Measurements from ENCODE around the gene MOCS1.

MOCS1 gene

DNA sequence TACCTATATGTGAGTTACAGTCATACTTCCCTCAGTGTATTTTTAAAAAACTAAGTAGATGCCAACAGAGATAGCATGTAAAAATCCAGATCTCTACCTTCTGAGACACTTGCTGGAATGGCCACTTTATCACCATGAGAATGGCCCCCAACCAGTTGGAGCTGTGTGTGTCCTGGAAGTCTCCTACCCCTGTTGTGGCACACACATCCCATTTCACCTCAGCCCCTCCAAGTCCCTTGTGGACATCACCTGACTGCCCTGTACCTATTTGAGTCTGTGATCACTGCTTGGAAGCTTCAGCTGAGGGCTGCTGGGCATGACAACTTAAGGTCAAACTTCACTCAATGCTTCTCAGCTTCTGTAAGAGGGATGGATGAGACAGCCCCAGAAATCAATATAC lies 24.1 kb downstream of the MOCS1 start:
- no peaks in the 10 kb centered on the region for H3K4me1 ChIP-seq (ENCODE audit: insufficient read depth, insufficient read length)
- peaks cover 62% of the 10 kb centered on the region for H3K36me3 ChIP-seq (ENCODE audit: insufficient read depth, insufficient read length, low read length)
- H3K27me3 ChIP-seq (ENCODE audit: insufficient read depth, insufficient read length), result no peaks in the 10 kb centered on the region
- no peak overlapping the region for H3K4me3 ChIP-seq (ENCODE audit: insufficient read length, low read depth)
- H3K9me3 ChIP-seq (ENCODE audit: insufficient read depth, low read length), result no peaks in the 10 kb centered on the region
- TF ChIP-seq SUZ12 (IDR thresholded peaks at IDR 0.05; ENCODE audit: extremely low read depth, insufficient read depth, insufficient read length) (no peak), YY1 (IDR thresholded peaks at IDR 0.05; ENCODE audit: insufficient read depth, insufficient read length) (no peak), ZNF274 (IDR thresholded peaks at IDR 0.05; ENCODE audit: low read depth, low read length) (no peak)
- no peak overlapping the region for H3K9ac ChIP-seq (ENCODE audit: insufficient read length, low read depth)
- no peak for DNase-seq (ENCODE audit: low read depth, low spot score)

- no peak overlapping the region for H3K4me3 ChIP-seq (ENCODE audit: insufficient read length, low read depth)
- no peak for DNase-seq (ENCODE audit: low read depth, low spot score)
- H3K27me3 ChIP-seq (ENCODE audit: insufficient read depth, insufficient read length), result no peaks in the 10 kb centered on the region
- TF ChIP-seq YY1 (IDR thresholded peaks at IDR 0.05; ENCODE audit: insufficient read depth, insufficient read length), result no peak
- no peak for TF ChIP-seq ZNF274 (IDR thresholded peaks at IDR 0.05; ENCODE audit: low read depth, low read length)
- TF ChIP-seq SUZ12 (IDR thresholded peaks at IDR 0.05; ENCODE audit: extremely low read depth, insufficient read depth, insufficient read length), result no peak
- no peak overlapping the region for H3K9ac ChIP-seq (ENCODE audit: insufficient read length, low read depth)
- peaks cover 62% of the 10 kb centered on the region for H3K36me3 ChIP-seq (ENCODE audit: insufficient read depth, insufficient read length, low read length)
- H3K4me1 ChIP-seq (ENCODE audit: insufficient read depth, insufficient read length), result no peaks in the 10 kb centered on the region
- H3K9me3 ChIP-seq (ENCODE audit: insufficient read depth, low read length), result no peaks in the 10 kb centered on the region
Measured at GRCh38 chr6:39909701-39910100, 24.6 kb downstream of the MOCS1 start.

DNA sequence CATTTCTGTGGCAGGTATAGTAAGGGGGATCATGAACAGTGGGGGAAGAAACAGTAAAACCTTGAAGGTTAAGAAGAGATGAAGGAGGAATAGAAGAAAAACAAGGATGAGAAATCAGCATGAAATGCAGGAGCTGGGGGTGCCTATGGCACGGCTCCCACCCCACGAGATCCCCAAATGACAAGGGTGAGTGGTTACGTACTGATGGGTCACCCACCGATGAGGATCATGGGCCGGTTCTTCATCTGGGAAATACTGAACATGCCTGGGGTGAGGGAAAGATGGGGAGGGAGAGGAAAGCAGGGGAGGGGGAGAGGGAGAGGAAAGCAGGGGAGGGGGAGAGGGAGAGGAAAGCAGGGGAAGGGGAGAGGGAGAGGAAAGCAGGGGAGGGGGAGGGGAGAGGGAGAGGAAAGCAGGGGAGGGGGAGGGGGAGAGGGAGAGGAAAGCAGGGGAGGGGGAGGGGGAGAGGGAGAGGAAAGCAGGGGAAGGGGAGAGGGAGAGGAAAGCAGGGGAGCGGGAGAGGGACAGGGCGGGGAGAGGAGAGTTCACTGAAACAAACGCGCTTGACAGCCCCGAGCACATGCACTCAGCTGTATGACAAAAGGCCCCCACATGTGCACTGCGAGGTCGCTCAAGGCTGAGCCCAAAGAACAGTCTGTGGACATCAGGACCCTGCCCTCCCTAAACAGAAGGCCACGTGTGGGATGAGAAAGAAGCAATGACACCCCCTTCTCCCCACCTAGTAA lies 25.3 kb downstream of the MOCS1 start:
- no peaks in the 10 kb centered on the region for H3K27me3 ChIP-seq (ENCODE audit: insufficient read depth, insufficient read length)
- no peak for DNase-seq (ENCODE audit: low read depth, low spot score)
- H3K9me3 ChIP-seq (ENCODE audit: insufficient read depth, low read length), result no peaks in the 10 kb centered on the region
- no peak overlapping the region for H3K4me3 ChIP-seq (ENCODE audit: insufficient read length, low read depth)
- no peak for TF ChIP-seq SUZ12 (IDR thresholded peaks at IDR 0.05; ENCODE audit: extremely low read depth, insufficient read depth, insufficient read length)
- TF ChIP-seq ZNF274 (IDR thresholded peaks at IDR 0.05; ENCODE audit: low read depth, low read length), result no peak
- TF ChIP-seq YY1 (IDR thresholded peaks at IDR 0.05; ENCODE audit: insufficient read depth, insufficient read length), result no peak
- no peaks in the 10 kb centered on the region for H3K4me1 ChIP-seq (ENCODE audit: insufficient read depth, insufficient read length)
- H3K9ac ChIP-seq (ENCODE audit: insufficient read length, low read depth), result no peak overlapping the region
- H3K36me3 ChIP-seq (ENCODE audit: insufficient read depth, insufficient read length, low read length), result peaks cover 64% of the 10 kb centered on the region

DNA sequence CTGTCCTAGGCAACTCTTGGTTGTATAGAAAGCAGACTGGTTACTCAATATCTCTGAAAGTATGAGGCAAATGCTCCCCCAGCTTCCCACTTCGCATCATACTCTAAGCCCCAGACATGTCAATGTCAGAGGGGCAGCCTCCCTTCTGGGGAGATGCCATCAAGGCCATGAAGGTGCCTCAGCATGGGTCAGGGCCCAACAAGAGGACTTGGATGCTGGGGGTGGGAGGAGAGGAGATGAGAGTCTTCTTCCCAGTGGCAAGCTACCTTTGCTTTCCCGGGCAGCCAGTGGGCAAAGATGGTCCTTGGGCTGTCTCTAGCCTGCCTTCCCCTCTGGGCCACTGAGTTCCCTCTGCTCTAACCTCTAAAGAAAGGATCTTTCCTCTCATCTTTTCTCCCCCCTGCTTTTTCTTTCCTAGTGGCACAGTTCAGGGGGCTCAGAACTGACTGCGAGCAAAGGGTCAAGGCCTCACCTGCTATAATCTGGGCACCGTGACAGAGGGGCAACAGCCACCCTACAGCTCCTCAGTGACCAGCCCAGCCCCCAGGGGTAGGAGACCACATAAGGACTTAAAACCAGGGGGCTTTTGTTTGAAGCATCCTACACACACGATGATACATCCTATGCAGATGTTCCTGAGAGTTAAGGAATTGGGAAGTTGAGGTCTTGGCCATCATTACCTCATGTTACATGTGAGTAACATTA lies 26.2 kb downstream of the MOCS1 start:
- Histone ChIP-seq H3K36me3 (ENCODE audit: insufficient read depth, insufficient read length, low read length) (peaks cover 66% of the 10 kb centered on the region), H3K9ac (ENCODE audit: insufficient read length, low read depth) (no peak overlapping the region), H3K9me3 (ENCODE audit: insufficient read depth, low read length) (no peaks in the 10 kb centered on the region), H3K4me3 (ENCODE audit: insufficient read length, low read depth) (no peak overlapping the region), H3K4me1 (ENCODE audit: insufficient read depth, insufficient read length) (no peaks in the 10 kb centered on the region), H3K27me3 (ENCODE audit: insufficient read depth, insufficient read length) (no peaks in the 10 kb centered on the region)
- no peak for TF ChIP-seq ZNF274 (IDR thresholded peaks at IDR 0.05; ENCODE audit: low read depth, low read length)
- TF ChIP-seq YY1 (IDR thresholded peaks at IDR 0.05; ENCODE audit: insufficient read depth, insufficient read length), result no peak
- no peak for DNase-seq (ENCODE audit: low read depth, low spot score)

GRCh38 chr6:39906318-39906761 lies 27.9 kb downstream of the MOCS1 start:
- Histone ChIP-seq H3K4me3 (ENCODE audit: insufficient read length, low read depth) (no peak overlapping the region), H3K27me3 (ENCODE audit: insufficient read depth, insufficient read length) (no peaks in the 10 kb centered on the region), H3K9me3 (ENCODE audit: insufficient read depth, low read length) (no peaks in the 10 kb centered on the region), H3K4me1 (ENCODE audit: insufficient read depth, insufficient read length) (no peaks in the 10 kb centered on the region), H3K36me3 (ENCODE audit: insufficient read depth, insufficient read length, low read length) (peaks cover 66% of the 10 kb centered on the region), H3K9ac (ENCODE audit: insufficient read length, low read depth) (no peak overlapping the region)
- no peak for DNase-seq (ENCODE audit: low read depth, low spot score)
- TF ChIP-seq YY1 (IDR thresholded peaks at IDR 0.05; ENCODE audit: insufficient read depth, insufficient read length) (no peak), SUZ12 (IDR thresholded peaks at IDR 0.05; ENCODE audit: extremely low read depth, insufficient read depth, insufficient read length) (no peak), ZNF274 (IDR thresholded peaks at IDR 0.05; ENCODE audit: low read depth, low read length) (no peak)

GRCh38 chr6:39905640-39905975 lies 28.7 kb downstream of the MOCS1 start:
- Histone ChIP-seq H3K4me3 (ENCODE audit: insufficient read length, low read depth) (no peak overlapping the region), H3K9me3 (ENCODE audit: insufficient read depth, low read length) (no peaks in the 10 kb centered on the region), H3K27me3 (ENCODE audit: insufficient read depth, insufficient read length) (no peaks in the 10 kb centered on the region), H3K4me1 (ENCODE audit: insufficient read depth, insufficient read length) (no peaks in the 10 kb centered on the region), H3K9ac (ENCODE audit: insufficient read length, low read depth) (no peak overlapping the region), H3K36me3 (ENCODE audit: insufficient read depth, insufficient read length, low read length) (peaks cover 72% of the 10 kb centered on the region)
- no peak for DNase-seq (ENCODE audit: low read depth, low spot score)
- TF ChIP-seq SUZ12 (IDR thresholded peaks at IDR 0.05; ENCODE audit: extremely low read depth, insufficient read depth, insufficient read length), result no peak
- TF ChIP-seq YY1 (IDR thresholded peaks at IDR 0.05; ENCODE audit: insufficient read depth, insufficient read length), result no peak
- no peak for TF ChIP-seq ZNF274 (IDR thresholded peaks at IDR 0.05; ENCODE audit: low read depth, low read length)

DNA sequence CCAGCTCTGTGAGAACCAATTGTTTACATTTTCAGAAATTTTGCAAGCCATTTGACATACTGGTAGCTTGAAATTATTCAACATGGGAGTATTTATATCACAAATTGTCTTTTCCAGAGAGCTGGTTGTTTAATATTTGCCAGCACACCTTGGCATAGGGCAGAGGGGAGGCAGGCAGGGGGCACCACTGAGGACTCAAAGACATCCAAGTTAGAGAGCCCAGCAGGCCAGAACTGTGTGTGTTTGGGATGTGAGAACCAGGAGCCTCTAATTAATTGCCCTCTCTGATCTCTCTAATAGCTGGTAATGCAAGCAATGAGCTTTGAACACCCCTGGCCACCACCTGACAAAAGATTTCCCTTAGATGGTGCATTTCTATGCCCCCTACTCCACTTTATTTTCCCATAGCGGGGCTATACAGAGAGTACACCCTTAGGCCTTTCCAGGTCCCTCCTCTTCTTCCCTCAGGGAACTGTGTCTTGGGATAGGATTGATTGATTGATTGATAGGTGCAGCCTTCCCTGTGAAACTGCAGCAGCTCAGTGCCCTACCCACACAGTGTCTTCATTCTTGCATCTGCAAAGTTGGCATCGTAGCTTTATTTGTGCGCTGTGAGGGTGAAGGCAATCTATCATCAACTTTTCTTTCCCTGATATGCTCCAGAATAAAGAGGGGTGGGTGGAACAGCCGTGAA lies 29.2 kb downstream of the MOCS1 start:
- TF ChIP-seq YY1 (IDR thresholded peaks at IDR 0.05; ENCODE audit: insufficient read depth, insufficient read length), result no peak
- no peak for TF ChIP-seq SUZ12 (IDR thresholded peaks at IDR 0.05; ENCODE audit: extremely low read depth, insufficient read depth, insufficient read length)
- no peak for TF ChIP-seq ZNF274 (IDR thresholded peaks at IDR 0.05; ENCODE audit: low read depth, low read length)
- no peaks in the 10 kb centered on the region for H3K9me3 ChIP-seq (ENCODE audit: insufficient read depth, low read length)
- DNase-seq (ENCODE audit: low read depth, low spot score), result no peak
- no peaks in the 10 kb centered on the region for H3K27me3 ChIP-seq (ENCODE audit: insufficient read depth, insufficient read length)
- H3K9ac ChIP-seq (ENCODE audit: insufficient read length, low read depth), result no peak overlapping the region
- H3K4me3 ChIP-seq (ENCODE audit: insufficient read length, low read depth), result no peak overlapping the region
- H3K4me1 ChIP-seq (ENCODE audit: insufficient read depth, insufficient read length), result no peaks in the 10 kb centered on the region
- H3K36me3 ChIP-seq (ENCODE audit: insufficient read depth, insufficient read length, low read length), result peaks cover 75% of the 10 kb centered on the region
